CD14-positive monocyte (primary cell): ENCODE results near the gene DENND5B. TPM values are rescaled to one million over a fixed set of nuclear protein-coding genes. Genes with fewer than 3 reads are reported as not detected.

ENCODE experiments used
- DNase-seq, 3 donors: peaks; one replicate each; pipeline ENCODE4 v3.0.0-alpha.2; 2011 to 2022
- H2AFZ ChIP-seq: 2 replicates; pipeline ENCODE4 v1.6.0; 2012; ENCODE audit warnings: mild to moderate bottlenecking, low read depth, low read length, inconsistent platforms; ENCODE audit not compliant: insufficient read depth, poor library complexity, severe bottlenecking
- H3K27ac ChIP-seq, 2 donors: 1 replicate in 1 of 2; 2 replicates in 1 of 2; pipeline ENCODE4 v1.5.1; 2012 to 2013; ENCODE audit warnings: low read length in 2 of 2, control low read depth in 1 of 2, inconsistent platforms in 1 of 2, low read depth in 1 of 2, mild to moderate bottlenecking in 1 of 2
- H3K27me3 ChIP-seq, 2 donors: one replicate each; pipeline versions ENCODE4 v1.6.0 to v1.6.1; 2011 to 2013; ENCODE audit warnings: low read length in 2 of 2; ENCODE audit not compliant: control insufficient read depth in 2 of 2, insufficient read depth in 2 of 2
- H3K36me3 ChIP-seq, 2 donors: replicated peaks in 1 of 2; 1 replicate in 1 of 2; 2 replicates in 1 of 2; pipeline versions ENCODE4 v1.5.1 to v1.6.1; 2012 to 2013; ENCODE audit warnings: low read length in 2 of 2, control low read depth in 1 of 2, inconsistent platforms in 1 of 2, mild to moderate bottlenecking in 1 of 2; ENCODE audit not compliant: insufficient read depth in 2 of 2, control insufficient read depth in 1 of 2
- H3K4me1 ChIP-seq, 2 donors: 1 replicate in 1 of 2; 2 replicates in 1 of 2; pipeline versions ENCODE4 v1.5.1 to v1.6.1; 2012 to 2013; ENCODE audit warnings: low read length in 2 of 2, control low read depth in 1 of 2, inconsistent platforms in 1 of 2, mild to moderate bottlenecking in 1 of 2, moderate library complexity in 1 of 2; ENCODE audit not compliant: insufficient read depth in 2 of 2, control insufficient read depth in 1 of 2
- H3K4me2 ChIP-seq: replicated peaks from 2 replicates; pipeline ENCODE3; 2012; ENCODE audit warnings: low read length, moderate library complexity, mild to moderate bottlenecking; ENCODE audit not compliant: poor library complexity, severe bottlenecking; ENCODE audit errors: extremely low read depth
- H3K4me3 ChIP-seq, 3 experiments: fragments of 200-600 bp in 1 of 3; sonication (generic) in 1 of 3; replicated peaks in 1 of 3; 1 replicate in 2 of 3; 2 replicates in 1 of 3; pipeline ENCODE4 v1.5.1; 2011 to 2013; ENCODE audit warnings: low read length in 3 of 3, mild to moderate bottlenecking in 3 of 3, control low read depth in 2 of 3, low read depth in 2 of 3, inconsistent platforms in 1 of 3, moderate library complexity in 1 of 3
- H3K79me2 ChIP-seq: 2 replicates; pipeline ENCODE4 v1.6.0; 2012; ENCODE audit warnings: mild to moderate bottlenecking, control low read depth, inconsistent platforms, low read length, moderate library complexity; ENCODE audit not compliant: insufficient read depth
- H3K9ac ChIP-seq: 2 replicates; pipeline ENCODE4 v1.6.0; 2017; ENCODE audit warnings: low read length, mild to moderate bottlenecking; ENCODE audit not compliant: insufficient read depth, poor library complexity, severe bottlenecking
- H3K9me3 ChIP-seq, 2 donors: replicated peaks in 1 of 2; 1 replicate in 1 of 2; 2 replicates in 1 of 2; pipeline versions ENCODE4 v1.5.1 to v1.6.1; 2012 to 2013; ENCODE audit warnings: low read length in 2 of 2, control low read depth in 1 of 2; ENCODE audit not compliant: control insufficient read depth in 1 of 2, insufficient read depth in 1 of 2
- H4K20me1 ChIP-seq: 2 replicates; pipeline ENCODE4 v1.6.0; 2012; ENCODE audit warnings: mild to moderate bottlenecking, low read length, control low read depth, moderate library complexity; ENCODE audit not compliant: insufficient read depth
- H3K27ac Mint-ChIP-seq, 7 donors: one replicate each; pipeline ENCODE4 v1.8.0; 2020; ENCODE audit warnings: mild to moderate bottlenecking in 7 of 7, mixed read lengths in 7 of 7, moderate library complexity in 6 of 7, inconsistent platforms in 2 of 7
- H3K27me3 Mint-ChIP-seq, 3 donors: one replicate each; pipeline ENCODE4 v1.8.0; 2021 to 2022; ENCODE audit warnings: low read depth in 3 of 3, mild to moderate bottlenecking in 3 of 3, mixed read lengths in 3 of 3, moderate library complexity in 3 of 3, inconsistent platforms in 1 of 3
- H3K36me3 Mint-ChIP-seq, 2 donors: one replicate each; pipeline ENCODE4 v1.8.0; 2020; ENCODE audit warnings: mixed read lengths in 2 of 2, inconsistent platforms in 1 of 2, mild to moderate bottlenecking in 1 of 2
- H3K4me1 Mint-ChIP-seq: one replicate; pipeline ENCODE4 v1.8.0; 2020; ENCODE audit warnings: mild to moderate bottlenecking, mixed read lengths
- H3K4me3 Mint-ChIP-seq, 2 donors: one replicate each; pipeline ENCODE4 v1.8.0; 2020; ENCODE audit warnings: mild to moderate bottlenecking in 2 of 2, mixed read lengths in 2 of 2, moderate library complexity in 1 of 2
- H3K9me3 Mint-ChIP-seq, 7 donors: one replicate each; pipeline ENCODE4 v1.8.0; 2020 to 2022; ENCODE audit warnings: mixed read lengths in 7 of 7, mild to moderate bottlenecking in 6 of 7, moderate library complexity in 6 of 7, inconsistent platforms in 2 of 7
- whole genome bisulfite sequencing: methylation state at CpG from one replicate; pipeline ENCODE4 v1.1.5; 2013; ENCODE audit warnings: missing lambda C conversion rate; ENCODE audit not compliant: insufficient coverage; 5-methylcytosine and 5-hydroxymethylcytosine counted together
- intact Hi-C, 2 donors: fragments of 100-400 bp; cut with micrococcal nuclease; formaldehyde crosslinking; loops; one replicate each; pipeline versions ENCODE4 v1.15.0 to v1.15.1; 2023
- polyA plus RNA-seq, 3 donors: library from polyadenylated mRNA; depleted of rRNA in 1 of 3; unstranded in 2 of 3; stranded (reverse) in 1 of 3; fragments of 300-500 nt in 2 of 3; fragments of >200 nt in 1 of 3; fragmentation: Illumina TruSeq in 2 of 3; gene quantifications; 1 replicate in 2 of 3; 2 replicates in 1 of 3; pipeline ENCODE4 v1.2.3, GENCODE V29; 2012 to 2021
- TF ChIP-seq, protein P1 (sequence below): fragments of 200-600 bp; IDR thresholded peaks from one replicate; pipeline ENCODE4 v1.8.0; 2022; ENCODE audit warnings: antibody characterized with exemption, mild to moderate bottlenecking

DENND5B gene
- polyA plus RNA-seq, 3 donors: 0.23 to 0.36 (median 0.36) TPM

- Histone ChIP-seq H3K79me2 (no peaks in the 10 kb centered on the region), H3K4me2 (no peak overlapping the region)
- H3K4me3 Mint-ChIP-seq: no peak overlapping the region
Measured at GRCh38 chr12:31582155-31582554, 8.8 kb downstream of the DENND5B start.

DNA sequence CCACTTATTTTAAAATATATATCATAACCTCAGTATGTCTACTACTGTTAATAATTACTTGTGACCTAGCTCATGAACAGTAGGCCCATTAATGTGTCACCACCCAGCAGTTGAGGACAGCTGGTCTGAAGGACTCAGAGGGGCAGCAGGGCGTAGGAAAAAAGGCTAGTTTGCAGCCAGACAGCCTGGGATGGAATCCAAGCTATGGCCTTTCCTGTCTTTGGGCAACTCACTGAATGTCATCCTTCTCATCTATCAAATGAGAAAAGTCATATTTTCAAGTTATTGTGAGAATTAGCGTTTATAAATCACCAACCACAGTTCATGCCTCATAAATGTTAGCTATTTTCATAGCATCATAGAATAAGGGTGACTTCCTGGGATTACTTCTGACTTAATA, 12.3 kb downstream of the DENND5B start:
- Mint-ChIP-seq H3K27me3 (peaks cover 0 to 2% (median 2%) of the 10 kb centered on the region in 3 donors), H3K36me3 (no peaks in the 10 kb centered on the region), H3K27ac (no peak overlapping the region), H3K4me1 (peaks cover 17% of the 10 kb centered on the region), H3K9me3 (peaks cover 0 to 4% (median 0%) of the 10 kb centered on the region in 7 donors), H3K4me3 (no peak overlapping the region)
- no peak overlapping the region for H2AFZ ChIP-seq
- DNase-seq: no peak
- H3K27ac ChIP-seq: no peak overlapping the region
- H4K20me1 ChIP-seq: no peaks in the 10 kb centered on the region
- intact Hi-C loops: no loop called here
- no peaks in the 10 kb centered on the region for H3K36me3 ChIP-seq
- H3K9ac ChIP-seq: no peak overlapping the region
- H3K4me3 ChIP-seq: no peak overlapping the region
- TF ChIP-seq, protein P1, sequence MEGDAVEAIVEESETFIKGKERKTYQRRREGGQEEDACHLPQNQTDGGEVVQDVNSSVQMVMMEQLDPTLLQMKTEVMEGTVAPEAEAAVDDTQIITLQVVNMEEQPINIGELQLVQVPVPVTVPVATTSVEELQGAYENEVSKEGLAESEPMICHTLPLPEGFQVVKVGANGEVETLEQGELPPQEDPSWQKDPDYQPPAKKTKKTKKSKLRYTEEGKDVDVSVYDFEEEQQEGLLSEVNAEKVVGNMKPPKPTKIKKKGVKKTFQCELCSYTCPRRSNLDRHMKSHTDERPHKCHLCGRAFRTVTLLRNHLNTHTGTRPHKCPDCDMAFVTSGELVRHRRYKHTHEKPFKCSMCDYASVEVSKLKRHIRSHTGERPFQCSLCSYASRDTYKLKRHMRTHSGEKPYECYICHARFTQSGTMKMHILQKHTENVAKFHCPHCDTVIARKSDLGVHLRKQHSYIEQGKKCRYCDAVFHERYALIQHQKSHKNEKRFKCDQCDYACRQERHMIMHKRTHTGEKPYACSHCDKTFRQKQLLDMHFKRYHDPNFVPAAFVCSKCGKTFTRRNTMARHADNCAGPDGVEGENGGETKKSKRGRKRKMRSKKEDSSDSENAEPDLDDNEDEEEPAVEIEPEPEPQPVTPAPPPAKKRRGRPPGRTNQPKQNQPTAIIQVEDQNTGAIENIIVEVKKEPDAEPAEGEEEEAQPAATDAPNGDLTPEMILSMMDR: no peak
- no peaks in the 10 kb centered on the region for H3K9me3 ChIP-seq
- no peaks in the 10 kb centered on the region for H3K27me3 ChIP-seq
- no peak overlapping the region for H3K4me2 ChIP-seq
- peaks cover 15 to 17% of the 10 kb centered on the region in 2 donors for H3K4me1 ChIP-seq
- WGBS: 100% methylated on average over 1 of the region's 2 CpGs
- no peaks in the 10 kb centered on the region for H3K79me2 ChIP-seq

More at GRCh38 chr12:31582155-31582554, 8.8 kb downstream of the DENND5B start:
- Histone ChIP-seq H3K27ac (no peak overlapping the region), H3K9ac (no peak overlapping the region), H2AFZ (no peak overlapping the region), H4K20me1 (no peaks in the 10 kb centered on the region), H3K36me3 (no peaks in the 10 kb centered on the region), H3K9me3 (no peaks in the 10 kb centered on the region), H3K27me3 (no peaks in the 10 kb centered on the region), H3K4me3 (no peak overlapping the region), H3K4me1 (peaks cover 0 to 1% of the 10 kb centered on the region in 2 donors)
- H3K36me3 Mint-ChIP-seq: no peaks in the 10 kb centered on the region
- DNase-seq: no peak
- peaks cover under 1% of the 10 kb centered on the region for H3K4me1 Mint-ChIP-seq
- no peak overlapping the region for H3K27ac Mint-ChIP-seq
- intact Hi-C loops: no loop called here
- peaks cover 0 to 8% (median 0%) of the 10 kb centered on the region in 7 donors for H3K9me3 Mint-ChIP-seq
- WGBS: 100% methylated on average over 2 of the region's 3 CpGs
- H3K27me3 Mint-ChIP-seq: peaks cover 0 to 4% (median 2%) of the 10 kb centered on the region in 3 donors
- TF ChIP-seq, protein P1: no peak
